ENCODE data around the gene CIAO3.
"Not testable (repeated sequence)": the region's sequence is repeated elsewhere in the genome, so short reads cannot be mapped to it uniquely, and the experiment has no call there.

The CIAO3 gene

GRCh38 chr16:759110-759910 is 18.5 kb upstream of the CIAO3 start:
- no peak for FAIRE-seq

DNA sequence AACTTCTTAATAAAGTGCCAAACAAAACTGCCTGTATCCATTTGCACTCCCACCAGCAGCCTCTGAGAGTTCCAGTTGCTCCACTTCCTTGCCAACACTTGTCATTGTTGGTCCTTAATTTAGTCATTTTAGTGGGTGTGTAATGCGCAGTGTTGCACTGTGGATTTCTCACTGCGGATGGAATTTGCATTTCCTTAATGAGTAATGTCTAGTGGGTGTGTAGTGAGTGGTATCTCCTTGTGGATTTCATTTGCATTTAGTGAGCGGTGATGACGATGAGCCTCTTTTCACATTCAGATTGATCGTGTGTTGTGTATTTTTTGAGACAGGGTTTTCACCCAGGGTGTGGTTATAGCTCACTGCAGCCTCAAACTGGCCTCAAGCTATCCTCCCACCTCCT is 15.6 kb upstream of the CIAO3 start:
- FAIRE-seq, result no peak

DNA sequence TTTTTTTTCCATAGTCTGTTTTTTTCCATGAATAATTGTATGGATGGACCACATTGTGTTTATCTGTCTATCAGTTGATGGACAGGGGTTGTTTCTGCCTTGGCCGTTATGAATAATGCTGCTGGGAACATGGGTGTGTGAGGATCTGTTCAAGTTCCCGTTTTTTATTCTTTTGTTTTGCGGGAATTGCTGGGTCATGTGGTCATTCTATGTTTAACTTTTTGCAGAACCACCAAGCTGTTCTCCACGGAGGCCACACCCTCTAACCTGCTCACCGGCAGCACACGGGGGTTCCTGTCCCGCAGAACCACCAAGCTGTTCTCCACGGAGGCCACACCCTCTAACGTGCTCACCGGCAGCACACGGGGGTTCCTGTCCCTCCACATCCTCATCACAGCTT is 13.9 kb upstream of the CIAO3 start:
- FAIRE-seq, result no peak

GRCh38 chr16:754121-754607 is 13.4 kb upstream of the CIAO3 start:
- not testable (repeated sequence) for FAIRE-seq

DNA sequence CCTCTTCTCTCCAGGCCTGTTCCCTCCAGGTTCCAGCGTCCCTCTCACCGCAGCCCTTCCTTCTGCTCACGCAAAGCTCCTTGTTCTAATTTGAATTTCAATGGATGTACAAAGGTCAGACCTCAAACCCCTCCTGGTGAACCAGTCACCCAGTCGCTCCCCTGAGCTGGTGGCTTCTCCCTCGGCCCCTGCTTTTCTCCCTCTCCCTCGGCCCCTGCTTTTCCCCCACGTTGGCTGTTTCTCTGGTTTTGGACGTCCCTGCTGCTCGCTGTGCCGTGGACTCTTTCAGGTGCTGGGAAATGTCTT is 11.2 kb upstream of the CIAO3 start:
- FAIRE-seq, result no peak

- no peak for FAIRE-seq
Measured at GRCh38 chr16:751152-752006, 10.6 kb upstream of the CIAO3 start.

GRCh38 chr16:750485-750884 is 9.7 kb upstream of the CIAO3 start:
- FAIRE-seq, result no peak

GRCh38 chr16:749010-749409 is 8.2 kb upstream of the CIAO3 start:
- no peak for FAIRE-seq

DNA sequence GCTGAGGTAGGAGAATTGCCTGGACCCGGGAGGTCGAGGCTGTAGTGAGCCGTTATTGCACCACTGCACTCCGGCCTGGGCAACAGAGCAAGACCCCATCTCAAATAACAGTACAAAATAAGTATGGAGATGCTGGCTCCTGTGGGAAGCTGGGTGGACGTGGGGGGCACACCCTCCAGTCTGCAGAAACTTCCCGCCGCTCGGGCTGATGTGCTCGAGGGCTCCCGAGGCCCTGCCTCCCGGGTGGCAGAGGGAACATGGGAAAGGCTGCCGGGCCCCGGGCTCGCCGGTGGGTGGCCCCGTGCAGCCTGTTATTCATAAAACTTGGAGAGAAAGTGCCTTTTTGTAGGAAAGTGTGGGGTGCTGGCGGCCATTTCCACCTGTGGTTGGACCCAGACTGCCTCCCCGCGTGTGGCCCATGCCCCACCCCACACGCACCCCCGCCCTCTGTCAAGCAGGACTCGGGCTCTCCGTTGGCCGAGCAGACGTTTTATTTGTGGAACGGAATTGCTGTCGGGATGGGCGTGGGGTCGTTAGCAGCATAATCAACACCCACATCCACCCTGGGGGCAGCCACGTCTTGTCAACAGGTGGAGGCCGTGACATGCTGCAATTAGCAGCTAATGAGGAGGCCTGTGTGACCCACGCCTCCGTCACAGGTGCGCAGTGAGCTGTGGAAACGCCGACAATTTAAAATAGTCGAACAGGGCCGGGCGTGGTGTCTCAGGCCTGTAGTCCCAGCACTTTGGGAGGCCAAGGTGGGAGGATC is 7.4 kb upstream of the CIAO3 start:
- FAIRE-seq, result no peak

GRCh38 chr16:746637-747036 is 5.8 kb upstream of the CIAO3 start:
- no peak for FAIRE-seq

DNA sequence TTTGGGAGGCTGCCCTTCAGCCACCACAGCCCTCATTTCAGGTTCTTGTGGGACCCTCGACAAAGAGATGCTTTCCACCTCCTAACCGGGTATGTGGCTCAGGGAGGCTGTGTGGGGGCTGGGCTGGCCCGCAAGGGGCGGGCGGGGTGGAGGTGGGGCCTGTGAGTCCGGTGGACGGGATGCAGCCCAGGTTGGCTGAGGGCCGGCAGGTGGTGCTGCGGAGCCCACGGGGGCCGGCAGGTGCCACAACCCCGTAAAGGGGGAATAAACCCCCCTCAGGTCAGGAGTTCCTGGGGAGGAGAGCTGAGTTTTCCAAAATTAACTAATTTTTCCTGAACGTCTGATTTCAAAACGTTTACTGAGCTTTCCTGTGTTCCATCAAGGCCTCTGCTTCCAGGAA is 4.9 kb upstream of the CIAO3 start:
- no peak for FAIRE-seq

DNA sequence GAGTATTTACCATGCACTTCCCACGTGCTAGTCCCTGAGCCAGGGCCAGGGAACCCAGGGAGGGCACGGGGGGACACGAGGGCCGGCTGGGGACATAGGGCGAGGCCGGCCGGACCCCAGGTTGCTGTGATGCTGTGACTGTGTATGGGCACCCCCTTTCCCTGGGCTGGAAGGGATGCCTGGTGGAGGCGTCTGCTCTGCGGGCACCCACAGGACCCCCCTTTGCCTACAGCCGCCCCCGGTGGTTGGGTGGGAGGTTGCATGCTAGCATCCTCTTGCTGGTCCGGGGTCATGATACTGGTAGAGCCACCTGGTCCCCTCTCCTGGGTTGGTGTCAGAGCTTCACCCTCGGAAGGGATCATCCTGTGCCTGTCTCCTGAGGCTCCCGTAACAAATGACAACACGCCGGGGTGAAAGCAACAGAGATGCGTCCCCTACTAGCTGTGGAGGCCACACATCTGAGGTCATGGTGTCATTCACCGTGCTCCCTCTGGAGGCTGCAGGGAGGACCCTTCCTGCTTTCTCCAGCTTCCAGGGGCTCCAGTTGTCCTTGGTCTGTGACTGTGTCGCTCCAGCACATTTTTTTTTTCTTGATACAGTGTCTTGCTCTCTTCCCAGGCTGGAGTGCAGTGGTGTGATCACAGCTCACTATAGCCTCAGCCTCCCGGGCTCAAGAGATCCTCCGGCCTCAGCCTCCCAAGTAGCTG is 3.1 kb upstream of the CIAO3 start:
- no peak for FAIRE-seq

DNA sequence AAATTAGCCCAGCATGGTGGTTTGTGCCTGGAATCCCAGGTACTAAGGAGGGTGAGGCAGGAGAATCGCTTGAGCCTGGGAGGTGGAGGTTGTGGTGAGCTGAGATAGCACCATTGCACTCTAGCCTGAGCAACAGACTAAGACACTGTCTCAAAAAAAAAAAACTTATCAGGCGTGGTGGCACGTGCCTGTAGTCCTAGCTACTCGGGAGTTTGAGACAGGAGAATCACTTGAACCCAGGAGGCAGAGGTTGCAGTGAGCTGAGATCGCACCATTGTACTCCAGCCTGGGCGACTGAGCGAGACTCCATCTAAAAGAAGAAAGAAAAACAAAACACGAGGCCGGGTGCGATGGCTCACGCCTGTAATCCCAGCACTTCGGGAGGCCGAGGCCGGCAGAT is 2.1 kb upstream of the CIAO3 start:
- not testable (repeated sequence) for FAIRE-seq

DNA sequence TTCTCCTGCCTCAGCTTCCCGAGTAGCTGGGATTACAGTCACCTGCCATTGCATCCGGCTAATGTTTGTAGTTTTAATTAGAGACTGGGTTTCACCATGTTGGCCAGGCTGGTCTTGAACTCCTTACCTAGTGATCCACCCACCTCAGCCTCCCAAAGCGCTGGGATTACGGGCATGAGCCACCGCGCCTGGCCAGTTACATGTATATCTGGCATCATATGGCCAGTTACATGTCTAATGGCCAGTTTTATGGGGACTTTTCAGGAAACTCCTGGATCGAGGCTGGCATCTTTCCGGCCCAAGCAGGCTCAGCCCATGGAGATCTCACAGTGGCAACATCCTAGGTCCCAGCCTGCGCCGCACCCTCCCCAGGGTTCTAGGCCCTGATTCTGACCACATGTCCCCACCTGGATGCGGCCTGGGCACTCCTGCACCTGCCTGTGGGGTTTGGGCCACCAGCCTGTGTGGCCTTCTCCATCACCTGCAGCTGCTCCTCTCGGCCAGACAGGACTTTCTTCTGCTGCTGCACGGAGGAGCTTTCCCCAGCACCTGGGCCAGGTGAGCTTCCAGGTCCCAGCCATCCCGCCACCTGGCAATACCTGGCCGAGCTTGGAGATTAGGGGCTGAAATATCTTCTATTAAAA is 1.3 kb upstream of the CIAO3 start:
- FAIRE-seq, result no peak

DNA sequence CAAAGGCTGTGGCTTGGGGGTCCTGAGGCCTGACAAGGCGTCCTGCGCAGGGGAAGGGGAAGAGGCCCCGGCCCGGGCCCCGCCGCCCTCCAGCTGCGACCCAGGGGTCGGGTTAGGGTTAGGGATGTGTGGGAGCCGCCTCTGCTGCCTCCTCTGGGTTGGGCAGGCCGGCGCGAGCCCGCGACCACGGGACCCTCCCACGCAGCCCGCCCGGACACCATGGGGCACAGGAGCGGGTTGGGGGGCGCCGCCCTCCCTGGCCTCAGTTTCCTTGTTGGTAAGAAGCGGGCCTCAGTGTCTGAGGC is 386 bp downstream of the CIAO3 start:
- FAIRE-seq, result no peak

DNA sequence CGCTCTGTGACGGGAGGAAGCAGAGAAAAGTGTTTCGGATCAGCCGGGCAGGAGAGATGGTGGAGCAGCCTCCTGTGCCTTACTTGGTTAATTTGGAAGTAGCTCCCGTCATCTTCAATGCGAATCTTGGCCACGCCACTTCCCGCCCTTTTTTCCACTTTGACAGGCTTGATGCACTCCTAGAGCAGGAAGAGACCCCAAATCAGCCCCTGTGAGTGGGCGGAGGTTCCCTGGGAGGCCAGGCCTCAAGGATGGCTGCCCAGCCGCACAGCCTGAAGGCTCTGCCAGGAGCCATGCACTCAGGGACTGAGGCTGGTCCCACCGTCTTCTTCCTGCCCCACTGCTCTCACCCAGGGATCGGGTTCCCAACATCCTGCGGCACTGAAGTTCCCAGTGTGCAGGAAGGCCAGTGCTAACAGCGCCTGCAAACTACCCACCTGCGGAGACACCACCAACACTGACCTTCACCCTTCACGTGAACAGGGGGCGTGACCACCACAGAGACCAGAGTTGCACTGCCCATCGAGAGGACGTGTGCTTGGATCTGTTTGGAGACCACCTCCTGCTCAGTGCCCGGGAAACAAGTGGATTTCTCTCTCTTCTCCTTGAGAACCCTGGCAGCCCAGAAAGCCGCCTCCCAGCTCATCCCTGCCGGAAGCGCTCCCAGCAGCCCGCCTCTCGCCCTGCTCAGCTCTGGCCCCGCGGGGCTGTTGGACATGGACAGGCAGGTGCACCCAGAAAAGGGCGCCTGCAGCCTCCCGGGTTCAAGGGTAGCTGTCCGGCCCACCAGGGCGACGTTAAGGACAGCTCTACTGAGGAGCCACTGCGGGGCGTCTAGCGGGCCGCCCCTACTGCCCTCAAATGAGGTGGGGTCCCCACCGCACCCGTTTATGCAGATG is 988 bp downstream of the CIAO3 start:
- FAIRE-seq, result no peak

DNA sequence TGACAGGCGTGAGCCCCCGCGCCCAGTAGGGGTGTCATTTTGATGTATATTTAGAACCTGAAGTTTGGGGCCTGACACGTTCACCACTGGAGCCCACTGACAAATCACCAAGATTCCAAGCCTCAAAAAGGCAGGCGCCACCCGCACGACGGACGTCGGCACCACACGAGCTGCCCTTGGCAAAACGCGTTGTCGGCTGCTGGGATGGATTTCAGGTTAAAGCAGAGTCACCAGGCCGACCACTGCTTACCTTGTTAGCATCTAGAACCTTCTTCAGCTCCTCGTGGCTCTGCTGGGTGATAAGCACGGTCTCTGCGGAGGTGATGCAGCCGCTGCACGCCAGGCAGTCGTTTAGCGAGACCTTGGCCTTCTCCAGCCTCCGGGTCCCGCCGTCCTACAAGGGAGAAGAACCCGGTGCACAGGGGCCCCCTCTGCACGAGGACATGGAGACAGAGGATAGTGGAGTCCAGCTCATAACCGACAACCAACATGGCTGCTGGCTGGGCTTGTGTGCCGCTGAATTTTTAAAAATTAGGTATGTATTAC is 3.8 kb downstream of the CIAO3 start:
- no peak for FAIRE-seq

DNA sequence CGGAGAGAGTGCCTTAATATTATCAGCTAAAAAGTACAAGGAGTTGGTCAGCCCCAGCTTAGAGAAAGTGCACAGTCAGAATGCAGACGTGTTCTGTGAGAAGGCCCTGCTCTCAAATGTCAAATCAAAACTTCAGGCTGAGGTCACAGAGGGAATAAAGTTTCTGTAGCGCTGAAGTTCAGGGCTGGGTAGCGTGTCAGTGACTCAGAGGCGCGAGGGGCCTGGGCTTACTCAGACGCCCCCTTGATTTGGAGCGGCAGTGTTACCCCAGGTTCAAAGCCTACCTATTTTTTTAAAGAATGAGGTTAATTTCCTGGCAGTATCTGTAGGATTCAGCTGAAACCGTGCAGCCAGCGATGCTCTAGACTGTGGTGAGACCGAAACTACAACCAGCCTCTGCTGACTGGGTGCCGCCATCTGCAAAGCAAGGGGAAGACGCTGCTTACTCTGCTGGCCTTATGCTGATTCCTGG is 4.8 kb downstream of the CIAO3 start:
- FAIRE-seq, result no peak

- FAIRE-seq, result no peak
Measured at GRCh38 chr16:734981-735881, 5.6 kb downstream of the CIAO3 start.

Measured in TTC549 (cell line).